ENCODE results near the gene UNCX.

UNCX gene

GRCh38 chr7:1253681-1254181 is 21.1 kb downstream of the UNCX start:
- H3K27ac ChIP-seq = no peak overlapping the region
- TF ChIP-seq ZFX (IDR thresholded peaks at IDR 0.05; ENCODE audit: borderline replicate concordance) (no peak), CTCF (IDR thresholded peaks at IDR 0.05) (no peak)

GRCh38 chr7:1254281-1255079 is 21.8 kb downstream of the UNCX start:
- TF ChIP-seq ZFX (IDR thresholded peaks at IDR 0.05; ENCODE audit: borderline replicate concordance) (no peak), CTCF (IDR thresholded peaks at IDR 0.05) (no peak)
- H3K27ac ChIP-seq = no peak overlapping the region

- no peak for TF ChIP-seq ZFX (IDR thresholded peaks at IDR 0.05; ENCODE audit: borderline replicate concordance)
- no peak for TF ChIP-seq CTCF (IDR thresholded peaks at IDR 0.05)
- no peak overlapping the region for H3K27ac ChIP-seq
These were observed 22.6 kb downstream of the UNCX start for GRCh38 chr7:1255080-1255816.

- no peak overlapping the region for H3K27ac ChIP-seq
- TF ChIP-seq CTCF (IDR thresholded peaks at IDR 0.05) = no peak
- no peak for TF ChIP-seq ZFX (IDR thresholded peaks at IDR 0.05; ENCODE audit: borderline replicate concordance)
These were observed 23.2 kb downstream of the UNCX start for GRCh38 chr7:1255817-1256340.

GRCh38 chr7:1256621-1257020 is 23.9 kb downstream of the UNCX start:
- TF ChIP-seq ZFX (IDR thresholded peaks at IDR 0.05; ENCODE audit: borderline replicate concordance) (no peak), CTCF (IDR thresholded peaks at IDR 0.05) (no peak)
- H3K27ac ChIP-seq = no peak overlapping the region

GRCh38 chr7:1257221-1257620 is 24.5 kb downstream of the UNCX start:
- H3K27ac ChIP-seq = no peak overlapping the region
- TF ChIP-seq ZFX (IDR thresholded peaks at IDR 0.05; ENCODE audit: borderline replicate concordance) = no peak
- no peak for TF ChIP-seq CTCF (IDR thresholded peaks at IDR 0.05)

Measured in 22Rv1 (cell line).